Panc1 (cell line): ENCODE data around the gene SDSL. TPM values are rescaled to one million over a fixed set of nuclear protein-coding genes. Genes with fewer than 3 reads are reported as not detected.

ENCODE experiments used
- ATAC-seq: fragments of 200-7000 bp; cut with Tn5 transposase; 2 replicates; pipeline ENCODE4 v1.9.1; 2020; ENCODE audit warnings: mild to moderate bottlenecking, moderate library complexity
- BruUV-seq: library from RNA; stranded (reverse); fragments of 400-500 nt; replicated peaks from 2 replicates; lab custom pipeline; 2021; lab: Mats Ljungman, UMichigan
- CTCF ChIA-PET: fragments of 300-600 bp; sonication (Branson Sonifier 250); formaldehyde crosslinking; loops from one replicate; lab custom pipeline; 2022; ENCODE audit warnings: antibody characterized with exemption; lab: Charles Lee
- POLR2A ChIA-PET: fragments of 300-600 bp; sonication (Branson Sonifier 250); formaldehyde crosslinking; loops from one replicate; lab custom pipeline; 2022; ENCODE audit warnings: antibody characterized with exemption; lab: Charles Lee
- DNase-seq: peaks from one replicate; pipeline ENCODE4 v3.0.0-alpha.2; 2010; ENCODE audit warnings: low read depth, low spot score
- H3K27ac ChIP-seq: 2 replicates; pipeline ENCODE4 v1.5.1; 2011; ENCODE audit warnings: mild to moderate bottlenecking, low read length, inconsistent platforms
- H3K27me3 ChIP-seq: fragments of 200-500 bp; sonication (Bioruptor generic); 2 replicates; pipeline ENCODE4 v1.6.0; 2014; ENCODE audit warnings: low read length, inconsistent platforms; ENCODE audit not compliant: control insufficient read depth, insufficient read depth
- H3K36me3 ChIP-seq: fragments of 200-500 bp; sonication (Bioruptor generic); 2 replicates; pipeline ENCODE4 v1.5.1; 2014; ENCODE audit warnings: inconsistent platforms, mild to moderate bottlenecking, low read length, moderate library complexity; ENCODE audit not compliant: control insufficient read depth, insufficient read depth
- H3K4me1 ChIP-seq: 2 replicates; pipeline ENCODE4 v1.5.1; 2011; ENCODE audit warnings: inconsistent platforms, mild to moderate bottlenecking, low read length, moderate library complexity; ENCODE audit not compliant: control insufficient read depth, insufficient read depth
- H3K4me3 ChIP-seq, 2 experiments: 2 replicates each; pipeline ENCODE4 v1.5.1; 2011 to 2012; ENCODE audit warnings: low read depth in 2 of 2, low read length in 2 of 2, mild to moderate bottlenecking in 2 of 2, inconsistent platforms in 1 of 2, moderate library complexity in 1 of 2
- H3K9me3 ChIP-seq: fragments of 200-500 bp; sonication (Bioruptor generic); 2 replicates; pipeline ENCODE4 v1.5.1; 2014; ENCODE audit warnings: low read depth, mild to moderate bottlenecking, inconsistent platforms, low read length, moderate library complexity; ENCODE audit not compliant: control insufficient read depth, insufficient read depth
- POLR2AphosphoS5 ChIP-seq: IDR thresholded peaks from 2 replicates; pipeline ENCODE4 v1.6.1; 2012; ENCODE audit warnings: mild to moderate bottlenecking, low read depth, low read length, moderate library complexity
- SIN3A ChIP-seq: IDR thresholded peaks from 2 replicates; pipeline ENCODE4 v1.6.1; 2012; ENCODE audit warnings: low read depth, mild to moderate bottlenecking, low read length, moderate library complexity, borderline replicate concordance; ENCODE audit not compliant: insufficient read depth
- TCF7L2 ChIP-seq: IDR thresholded peaks from 2 replicates; pipeline ENCODE4 v1.6.1; 2011; ENCODE audit warnings: mild to moderate bottlenecking, low read depth, low read length, inconsistent platforms
- in situ Hi-C: cut with HindIII; loops from 2 replicates; pipeline ENCODE4 v1.10.0; 2016; ENCODE audit warnings: low sequenced_read_pairs, low pct_unique_long_range_greater_than_20kb
- intact Hi-C: fragments of 100-400 bp; cut with micrococcal nuclease; formaldehyde crosslinking; loops from one replicate; pipeline ENCODE4 v1.10.0; 2022; ENCODE audit not compliant: unreplicated experiment
- total RNA-seq: library from RNA; stranded (reverse); gene quantifications from one replicate; pipeline ENCODE4 v1.2.1, GENCODE V29; 2021; ENCODE audit not compliant: unreplicated experiment
- TF ChIP-seq, protein P1 (sequence below), 2 experiments: IDR thresholded peaks; 2 replicates each; pipeline ENCODE4 v1.6.1; 2011 to 2012; ENCODE audit warnings: low read depth in 2 of 2, control low read depth in 1 of 2, low read length in 1 of 2, mild to moderate bottlenecking in 1 of 2, moderate library complexity in 1 of 2; ENCODE audit not compliant: insufficient read depth in 1 of 2
- TF ChIP-seq, protein P2 (sequence below): fragments of 450-650 bp; IDR thresholded peaks from 2 replicates; pipeline ENCODE4 v1.5.1; 2017; ENCODE audit warnings: mild to moderate bottlenecking

SDSL gene
- total RNA-seq, 1 experiment from 2014 or later: 5.8 TPM

DNA sequence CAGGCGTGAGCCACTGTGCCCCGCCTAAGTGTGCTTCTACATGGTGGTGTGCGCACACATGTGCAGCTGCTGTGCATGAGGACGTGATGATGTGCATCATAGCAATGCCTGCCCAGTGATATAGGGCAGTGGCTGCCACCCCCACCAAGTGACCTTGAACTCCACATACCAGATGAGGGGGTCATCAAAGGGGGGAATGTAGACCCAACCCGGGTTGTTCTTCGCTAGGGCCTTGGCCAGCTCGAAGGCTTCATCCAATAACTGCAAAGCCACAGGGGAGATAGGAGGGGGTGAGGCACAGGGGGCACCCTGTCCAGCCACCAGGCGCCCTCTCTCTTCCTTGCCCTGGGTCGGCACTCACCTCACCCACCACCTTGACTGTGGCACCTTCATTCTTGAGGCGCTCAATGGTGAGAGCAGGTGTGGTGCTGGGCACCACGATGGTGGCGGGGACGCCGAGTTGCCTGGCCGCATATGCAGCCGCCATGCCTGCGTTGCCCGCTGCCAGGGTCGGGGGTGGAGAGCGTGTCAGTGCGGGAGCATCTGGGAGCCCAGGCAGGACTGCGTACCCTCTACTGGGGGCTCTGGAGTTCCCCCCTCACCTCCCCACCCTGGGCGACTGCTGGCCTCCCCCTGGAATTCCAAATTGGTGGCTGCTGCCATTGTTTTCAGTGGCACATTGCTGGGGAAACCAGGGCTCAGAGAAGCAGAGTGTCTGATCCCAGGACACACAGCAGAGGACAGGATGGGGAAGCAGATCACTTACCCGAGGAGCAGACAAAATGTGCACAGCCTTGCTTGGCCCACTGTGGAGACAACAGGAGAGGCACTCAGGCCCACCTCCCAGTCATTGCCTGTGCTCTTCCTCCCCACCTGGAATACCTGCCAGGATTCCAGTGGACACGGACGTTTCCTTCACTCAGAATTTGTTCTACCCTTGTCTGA, 23.6 kb upstream of the SDSL start:
- TF ChIP-seq TCF7L2: no peak
- TF ChIP-seq, protein P1, sequence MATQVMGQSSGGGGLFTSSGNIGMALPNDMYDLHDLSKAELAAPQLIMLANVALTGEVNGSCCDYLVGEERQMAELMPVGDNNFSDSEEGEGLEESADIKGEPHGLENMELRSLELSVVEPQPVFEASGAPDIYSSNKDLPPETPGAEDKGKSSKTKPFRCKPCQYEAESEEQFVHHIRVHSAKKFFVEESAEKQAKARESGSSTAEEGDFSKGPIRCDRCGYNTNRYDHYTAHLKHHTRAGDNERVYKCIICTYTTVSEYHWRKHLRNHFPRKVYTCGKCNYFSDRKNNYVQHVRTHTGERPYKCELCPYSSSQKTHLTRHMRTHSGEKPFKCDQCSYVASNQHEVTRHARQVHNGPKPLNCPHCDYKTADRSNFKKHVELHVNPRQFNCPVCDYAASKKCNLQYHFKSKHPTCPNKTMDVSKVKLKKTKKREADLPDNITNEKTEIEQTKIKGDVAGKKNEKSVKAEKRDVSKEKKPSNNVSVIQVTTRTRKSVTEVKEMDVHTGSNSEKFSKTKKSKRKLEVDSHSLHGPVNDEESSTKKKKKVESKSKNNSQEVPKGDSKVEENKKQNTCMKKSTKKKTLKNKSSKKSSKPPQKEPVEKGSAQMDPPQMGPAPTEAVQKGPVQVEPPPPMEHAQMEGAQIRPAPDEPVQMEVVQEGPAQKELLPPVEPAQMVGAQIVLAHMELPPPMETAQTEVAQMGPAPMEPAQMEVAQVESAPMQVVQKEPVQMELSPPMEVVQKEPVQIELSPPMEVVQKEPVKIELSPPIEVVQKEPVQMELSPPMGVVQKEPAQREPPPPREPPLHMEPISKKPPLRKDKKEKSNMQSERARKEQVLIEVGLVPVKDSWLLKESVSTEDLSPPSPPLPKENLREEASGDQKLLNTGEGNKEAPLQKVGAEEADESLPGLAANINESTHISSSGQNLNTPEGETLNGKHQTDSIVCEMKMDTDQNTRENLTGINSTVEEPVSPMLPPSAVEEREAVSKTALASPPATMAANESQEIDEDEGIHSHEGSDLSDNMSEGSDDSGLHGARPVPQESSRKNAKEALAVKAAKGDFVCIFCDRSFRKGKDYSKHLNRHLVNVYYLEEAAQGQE (IDR thresholded peaks at IDR 0.05; ENCODE audit: insufficient read depth in 1 of 2, low read depth in 2 of 2, low read length in 1 of 2): no peak
- no peak for TF ChIP-seq SIN3A
- TF ChIP-seq, protein P2, sequence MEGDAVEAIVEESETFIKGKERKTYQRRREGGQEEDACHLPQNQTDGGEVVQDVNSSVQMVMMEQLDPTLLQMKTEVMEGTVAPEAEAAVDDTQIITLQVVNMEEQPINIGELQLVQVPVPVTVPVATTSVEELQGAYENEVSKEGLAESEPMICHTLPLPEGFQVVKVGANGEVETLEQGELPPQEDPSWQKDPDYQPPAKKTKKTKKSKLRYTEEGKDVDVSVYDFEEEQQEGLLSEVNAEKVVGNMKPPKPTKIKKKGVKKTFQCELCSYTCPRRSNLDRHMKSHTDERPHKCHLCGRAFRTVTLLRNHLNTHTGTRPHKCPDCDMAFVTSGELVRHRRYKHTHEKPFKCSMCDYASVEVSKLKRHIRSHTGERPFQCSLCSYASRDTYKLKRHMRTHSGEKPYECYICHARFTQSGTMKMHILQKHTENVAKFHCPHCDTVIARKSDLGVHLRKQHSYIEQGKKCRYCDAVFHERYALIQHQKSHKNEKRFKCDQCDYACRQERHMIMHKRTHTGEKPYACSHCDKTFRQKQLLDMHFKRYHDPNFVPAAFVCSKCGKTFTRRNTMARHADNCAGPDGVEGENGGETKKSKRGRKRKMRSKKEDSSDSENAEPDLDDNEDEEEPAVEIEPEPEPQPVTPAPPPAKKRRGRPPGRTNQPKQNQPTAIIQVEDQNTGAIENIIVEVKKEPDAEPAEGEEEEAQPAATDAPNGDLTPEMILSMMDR: no peak
- no peak for TF ChIP-seq POLR2AphosphoS5
- intact Hi-C loops (no loop called here), in situ Hi-C loops (no loop called here)
- DNase-seq (no peak), ATAC-seq (no peak)
- H3K36me3 ChIP-seq: no peaks in the 10 kb centered on the region
- no peaks in the 10 kb centered on the region for H3K9me3 ChIP-seq
- ChIA-PET POLR2A (interaction anchor here (0.7 kb wide), 1 partner anchor 928 kb away, joined by 7 read pairs; no protein-coding TSS in a partner anchor), CTCF (no interaction called here)
- no peak overlapping the region for H3K4me3 ChIP-seq
- no peaks in the 10 kb centered on the region for H3K27me3 ChIP-seq
- H3K27ac ChIP-seq: no peak overlapping the region
- no TSS peak for BruUV-seq
- H3K4me1 ChIP-seq: no peaks in the 10 kb centered on the region

DNA sequence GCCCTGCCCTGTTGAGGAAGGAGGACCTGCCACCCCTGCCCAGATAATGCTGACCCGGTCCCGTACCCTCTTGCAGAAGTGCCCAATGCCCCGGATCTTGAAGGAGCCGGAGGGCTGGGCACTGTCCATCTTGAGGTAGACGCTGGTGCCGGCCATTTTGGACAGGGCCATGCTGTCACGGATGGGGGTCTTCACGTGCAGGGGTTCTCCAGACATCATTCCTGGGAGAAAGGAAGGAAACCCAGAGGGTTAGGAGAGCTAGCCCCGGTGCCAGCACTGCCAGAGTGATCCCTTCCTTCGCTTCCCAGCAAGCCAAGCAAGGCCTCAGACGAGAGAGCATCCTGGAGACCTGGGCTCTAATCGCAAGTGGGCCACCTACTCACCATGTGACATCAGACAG, 22.7 kb upstream of the SDSL start:
- BruUV-seq: no TSS peak
- in situ Hi-C loops (no loop called here), intact Hi-C loops (no loop called here)
- H3K9me3 ChIP-seq: no peaks in the 10 kb centered on the region
- no peak for TF ChIP-seq POLR2AphosphoS5
- TF ChIP-seq, protein P2: no peak
- TF ChIP-seq TCF7L2: no peak
- H3K27ac ChIP-seq: no peak overlapping the region
- ATAC-seq (peak; percentile 27; the same call in 1 of the 2 replicates), DNase-seq (no peak)
- H3K4me1 ChIP-seq: no peaks in the 10 kb centered on the region
- H3K36me3 ChIP-seq: no peaks in the 10 kb centered on the region
- ChIA-PET POLR2A (no interaction called here), CTCF (no interaction called here)
- no peaks in the 10 kb centered on the region for H3K27me3 ChIP-seq
- no peak overlapping the region for H3K4me3 ChIP-seq
